ENCODE results near the gene PAK2.
"Not testable (repeated sequence)": the region's sequence is repeated elsewhere in the genome, so short reads cannot be mapped to it uniquely, and the experiment has no call there.

PAK2 gene

DNA sequence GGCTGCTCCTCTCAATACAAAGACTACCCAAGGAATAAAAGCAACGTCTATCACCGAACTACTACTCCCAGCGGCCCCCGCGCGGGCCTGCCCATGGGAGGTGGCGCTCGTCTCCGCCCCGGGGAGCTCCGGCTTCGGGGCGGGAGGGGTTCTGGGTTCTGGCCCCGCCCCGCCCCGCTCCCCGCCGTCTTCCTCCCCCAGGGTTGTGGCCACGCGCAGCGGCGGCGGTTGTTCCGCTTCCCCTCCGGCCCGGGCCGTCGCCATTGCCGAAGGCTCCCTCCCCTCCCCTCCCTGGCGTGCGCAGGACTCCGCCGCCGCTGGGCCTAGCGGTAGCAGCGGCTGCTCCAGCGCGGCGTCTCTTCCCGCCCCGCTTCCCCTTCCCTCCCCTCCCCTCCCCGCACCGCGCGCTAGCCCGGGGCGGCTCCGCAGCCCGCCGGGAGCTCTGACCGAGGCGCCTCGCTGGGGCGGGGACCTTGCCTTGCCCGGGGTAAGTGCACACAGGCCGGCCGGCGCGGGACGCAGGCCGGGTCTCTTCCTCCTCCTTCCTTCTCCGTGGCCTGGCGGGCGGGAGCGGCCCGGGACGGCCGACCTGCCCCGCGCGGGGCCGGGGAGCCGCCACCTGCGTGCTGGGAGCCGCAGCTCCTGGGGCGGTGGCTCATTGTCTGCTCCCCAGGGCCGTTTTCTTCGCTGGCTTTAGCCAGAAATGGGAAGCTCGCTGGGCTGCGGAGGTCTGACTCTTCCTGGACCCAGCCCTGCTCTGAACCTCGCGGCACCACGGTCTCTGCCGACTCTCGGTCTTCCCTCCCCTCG is at the start of gene PAK2:
PAK2 (plus strand) TSS at position 187 of the 810 bp plus-strand sequence. CDS start 42,790 bp downstream, outside the sequence.
- peak; percentile 91 for DNase-seq

DNA sequence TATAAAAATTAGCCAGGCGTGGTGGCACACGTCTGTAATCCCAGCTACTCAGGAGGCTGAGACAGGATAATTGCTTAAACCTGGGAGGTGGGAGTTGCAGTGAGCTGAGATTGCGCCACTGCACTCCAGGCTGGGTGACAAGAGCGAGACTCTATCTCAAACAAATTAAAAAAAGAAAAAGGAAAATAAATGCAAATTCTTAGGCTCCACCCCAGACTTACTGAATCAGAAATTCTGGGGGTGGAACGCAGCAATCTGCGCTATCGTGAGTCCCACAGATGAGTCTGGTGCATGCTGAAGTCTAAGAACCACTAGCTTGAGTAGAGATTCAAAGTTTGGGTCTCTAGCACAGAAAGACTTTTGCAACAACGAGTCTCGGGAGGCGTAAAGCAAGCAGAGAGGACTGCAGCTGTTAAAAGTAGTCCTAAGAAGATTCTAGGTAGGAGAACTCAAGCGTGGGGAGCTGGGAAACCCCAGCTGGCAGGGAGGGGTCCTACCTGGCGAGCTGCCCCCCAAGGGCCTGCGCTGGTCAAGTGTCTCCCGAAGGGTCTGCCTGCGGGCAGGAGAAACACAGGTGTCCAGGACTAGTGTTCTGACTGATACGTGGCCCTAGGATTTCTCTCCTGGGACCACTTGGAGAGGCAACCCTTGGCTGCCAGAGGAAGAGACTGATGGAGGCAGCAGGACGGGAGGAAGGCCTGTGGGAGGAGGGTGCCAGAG is 49.6 kb upstream of the PAK2 start:
- DNase-seq, result no peak

DNA sequence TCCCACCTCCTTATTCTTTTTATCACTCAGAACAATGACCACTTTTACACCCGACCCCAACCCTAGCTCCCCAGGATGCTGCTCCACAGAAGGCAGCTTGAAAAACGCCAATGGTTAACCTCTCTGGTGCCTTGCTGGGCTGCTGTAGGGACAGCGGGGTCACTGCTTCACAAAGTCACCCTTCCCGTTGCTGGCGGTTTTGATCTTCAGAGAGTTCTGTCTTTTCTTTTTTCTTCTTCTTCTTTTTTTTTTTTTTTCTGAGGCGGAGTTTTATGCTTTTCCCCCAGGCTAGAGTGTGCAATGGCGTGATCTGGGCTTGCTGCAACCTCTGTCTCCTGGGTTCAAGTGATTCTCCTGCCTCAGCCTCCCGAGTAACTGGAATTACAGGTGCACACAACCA is 48.3 kb upstream of the PAK2 start:
- no peak for DNase-seq

DNA sequence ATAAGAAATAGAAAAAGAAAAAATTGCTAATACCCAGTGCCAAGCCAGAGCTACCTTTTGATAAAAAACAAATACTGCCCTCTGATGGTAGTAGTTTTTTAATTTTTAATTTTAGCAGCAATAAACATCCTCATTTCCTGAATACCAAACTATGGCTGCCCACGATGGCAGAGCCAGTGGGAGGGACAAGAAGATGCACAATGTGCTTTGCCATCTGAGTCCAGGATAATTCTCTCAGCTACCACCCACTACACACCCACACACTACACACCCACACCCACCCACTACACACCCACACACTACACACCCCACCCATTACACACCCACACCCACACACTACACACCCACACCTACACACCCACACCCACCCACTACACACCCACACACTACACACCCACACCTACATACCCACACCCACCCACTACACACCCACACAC is 45.4 kb upstream of the PAK2 start:
- peak; percentile 26 for DNase-seq

- no peak for DNase-seq
These were observed 44.5 kb upstream of the PAK2 start for GRCh38 chr3:196694941-196695848.

- DNase-seq, result no peak
These were observed 43.8 kb upstream of the PAK2 start for GRCh38 chr3:196695849-196696226.

GRCh38 chr3:196697270-196697669 is 42.4 kb upstream of the PAK2 start:
- DNase-seq, result no peak

DNA sequence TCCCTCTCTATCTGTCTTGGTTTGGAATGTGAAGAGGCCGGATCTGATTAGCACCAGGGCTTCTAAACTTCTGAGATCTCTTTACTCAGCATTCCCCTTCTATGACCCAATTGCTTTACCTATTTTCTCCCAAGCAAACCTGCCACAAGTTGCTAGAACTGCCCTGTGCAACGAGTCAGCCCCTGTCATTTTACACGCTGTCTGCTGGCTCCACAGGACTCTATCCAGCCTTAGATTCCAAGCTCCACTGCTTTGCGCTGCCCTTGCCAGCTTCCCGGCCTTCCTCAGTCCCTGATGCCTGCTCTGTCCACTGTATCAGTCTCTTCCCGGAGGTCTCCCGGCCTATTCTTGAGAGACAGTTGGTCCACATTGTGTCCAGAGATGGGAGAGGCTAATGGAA is 39.9 kb upstream of the PAK2 start:
- no peak for DNase-seq

- DNase-seq, result no peak
These were observed 38.9 kb upstream of the PAK2 start for GRCh38 chr3:196700801-196701200.

- no peak for DNase-seq
These were observed 33.3 kb upstream of the PAK2 start for GRCh38 chr3:196706327-196706726.

DNA sequence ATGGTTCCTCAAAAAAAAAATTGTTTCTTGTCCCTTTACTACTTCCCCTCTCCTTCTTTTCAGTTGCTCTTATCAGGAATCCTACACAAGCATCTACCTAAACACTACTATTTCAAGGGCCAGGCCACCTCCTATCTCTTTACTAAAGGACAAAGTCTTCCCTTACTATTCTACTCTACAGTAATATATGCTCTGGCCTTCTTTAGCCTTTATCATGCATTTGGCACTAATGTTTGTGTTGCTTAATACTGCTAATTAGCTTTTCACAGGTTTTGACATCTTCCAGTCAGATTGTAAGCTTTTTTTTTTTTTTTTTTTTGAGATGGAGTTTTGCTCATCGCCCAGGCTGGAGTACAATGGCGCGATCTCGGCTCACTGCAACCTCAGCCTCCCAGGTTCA is 32.9 kb upstream of the PAK2 start:
- DNase-seq, result no peak

- no peak for DNase-seq
These were observed 32.1 kb upstream of the PAK2 start for GRCh38 chr3:196707566-196707965.

- no peak for DNase-seq
These were observed 31.2 kb upstream of the PAK2 start for GRCh38 chr3:196708467-196708866.

DNA sequence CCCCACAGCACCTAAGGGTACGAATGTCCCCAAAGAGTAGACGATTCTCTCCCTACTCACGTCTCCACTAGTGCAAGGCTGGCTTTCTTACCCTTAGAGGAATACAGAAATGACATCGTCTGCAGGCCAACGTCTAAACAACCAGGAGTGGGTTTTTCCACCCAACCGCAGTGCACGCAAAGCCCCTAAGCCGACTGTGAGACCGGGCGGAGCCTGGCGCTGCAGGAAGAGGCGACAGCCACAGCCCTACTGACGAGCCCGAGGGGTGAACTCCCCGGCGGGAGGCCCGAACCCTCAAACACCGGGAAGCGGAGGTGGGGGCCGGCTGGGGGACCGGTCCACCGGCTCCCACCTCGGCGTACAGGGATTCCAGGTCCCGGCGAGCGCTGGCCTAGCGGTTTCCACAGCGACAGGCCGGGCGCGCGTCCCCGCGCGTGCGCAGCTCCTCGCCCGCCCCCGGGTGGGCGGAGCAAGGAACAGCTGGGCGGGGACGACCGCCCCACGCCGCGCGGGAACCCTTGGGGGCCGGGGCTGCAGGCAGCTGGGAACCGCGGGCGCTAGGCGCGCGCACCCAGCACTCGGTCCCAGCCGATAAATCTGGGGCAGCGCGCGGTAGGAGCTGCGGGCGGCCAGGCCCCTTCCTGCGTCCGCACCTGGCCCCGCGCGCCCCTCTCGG is 27.7 kb upstream of the PAK2 start, which contains the start of the genes CEP19 and PIGX:
CEP19 (minus strand) TSS at position 413 of the 676 bp plus-strand sequence. CDS start 3,593 bp downstream, outside the sequence.
PIGX (plus strand) TSS at position 540 of the 676 bp plus-strand sequence.
- peak; percentile 86 for DNase-seq

DNA sequence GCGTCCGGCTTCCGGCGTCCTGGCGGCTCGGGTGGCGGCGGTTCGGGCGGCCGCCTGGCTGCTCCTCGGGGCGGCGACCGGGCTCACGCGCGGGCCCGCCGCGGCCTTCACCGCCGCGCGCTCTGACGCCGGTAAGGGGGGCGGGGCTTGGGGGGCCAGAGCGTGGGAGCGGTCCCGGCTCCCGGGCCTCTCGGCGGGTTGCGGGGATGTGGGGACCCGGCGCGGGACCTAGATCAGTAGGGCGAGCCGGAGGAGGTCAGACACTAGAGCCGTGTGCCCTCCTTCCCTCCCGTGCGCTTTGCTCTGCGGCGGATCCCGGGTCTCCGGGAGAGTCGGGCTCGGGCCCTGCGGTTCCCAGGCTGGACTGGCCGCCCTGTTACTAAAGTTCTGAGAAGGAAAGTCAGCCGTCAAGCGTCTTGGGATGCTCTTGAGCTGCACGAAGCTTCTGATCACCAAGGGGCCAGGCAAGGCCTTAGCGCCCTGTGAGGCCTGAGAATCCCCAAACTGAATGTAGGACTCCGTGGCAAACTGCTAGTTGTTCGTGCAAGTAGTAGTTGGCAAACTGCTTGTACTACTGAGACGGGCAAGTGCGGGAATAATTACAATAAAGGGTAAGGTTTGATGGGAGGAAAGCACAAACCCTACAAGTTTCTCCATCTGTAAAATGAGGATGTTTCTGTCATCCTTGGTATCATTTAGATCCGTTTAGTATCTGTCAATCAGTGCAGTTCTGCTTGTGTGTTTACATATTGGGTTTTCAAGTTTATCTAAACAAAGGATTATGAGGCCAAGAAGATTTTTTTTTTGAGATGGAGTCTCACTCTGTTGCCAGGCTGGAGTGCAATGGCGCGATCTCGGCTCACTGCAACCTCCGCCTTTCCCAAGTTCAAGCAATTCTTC is 26.9 kb upstream of the PAK2 start:
- DNase-seq, result no peak

DNA sequence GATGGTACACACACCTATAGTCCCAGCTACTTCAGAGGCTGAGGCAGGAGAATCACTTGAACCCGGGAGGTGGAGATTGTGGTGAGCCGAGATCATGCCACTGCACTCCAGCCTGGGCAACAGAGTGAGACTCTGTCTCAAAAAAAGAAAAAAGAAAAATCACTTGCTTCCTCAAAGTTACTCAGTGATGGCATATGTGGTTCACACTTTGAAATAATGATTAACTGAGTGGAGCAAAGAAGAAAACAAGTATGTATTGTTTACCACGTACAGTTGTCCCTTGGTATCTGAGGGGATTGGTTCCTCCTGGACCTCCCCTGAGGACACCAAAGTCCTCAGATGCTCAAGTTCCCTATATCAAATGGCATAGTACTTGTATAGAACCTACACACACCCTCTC is 22.5 kb upstream of the PAK2 start:
- DNase-seq, result not testable (repeated sequence)

DNA sequence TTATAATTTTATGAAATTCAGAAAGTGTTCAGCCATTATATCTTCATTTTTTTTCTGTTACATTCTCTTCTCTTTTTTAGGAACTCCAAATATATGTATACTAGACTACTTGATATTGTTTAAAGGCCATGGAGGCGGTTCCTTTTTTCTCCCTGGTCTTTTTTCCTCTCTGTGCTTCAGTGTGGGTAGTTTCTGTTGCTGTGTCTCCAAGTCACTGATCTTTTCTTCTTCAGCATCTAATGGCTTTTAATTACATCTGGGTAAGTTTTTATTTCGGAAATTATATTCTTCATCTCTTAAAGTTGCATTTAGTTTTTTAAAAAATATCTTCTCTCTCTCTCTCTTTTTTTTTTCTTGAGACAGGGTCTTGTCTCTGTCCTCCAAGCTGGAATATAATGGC is 18.6 kb upstream of the PAK2 start:
- DNase-seq, result no peak

- DNase-seq, result peak; percentile 70
These were observed 12.6 kb upstream of the PAK2 start for GRCh38 chr3:196726788-196727675.

DNA sequence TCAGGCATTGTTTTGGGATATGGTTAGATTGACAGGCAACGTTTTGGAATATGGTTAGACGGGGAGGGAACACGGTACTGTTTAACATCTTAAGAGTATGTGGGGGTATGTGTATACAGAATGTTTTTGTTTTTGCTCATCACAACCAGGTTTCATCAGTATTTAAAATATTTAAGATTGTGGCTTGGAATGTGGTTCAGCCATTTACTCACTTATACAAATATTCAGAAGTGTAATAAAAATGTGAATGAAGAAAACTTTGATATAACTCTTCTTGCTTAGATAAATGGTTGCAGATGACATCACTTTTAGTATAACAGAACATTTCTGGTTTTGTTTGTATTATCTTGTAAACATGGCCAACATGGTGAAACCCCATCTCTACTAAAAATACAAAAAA is 3.9 kb upstream of the PAK2 start:
- peak; percentile 75 for DNase-seq
